PFSK-1 (cell line): Measurements from ENCODE around the gene CXCL9.

Source experiments
- FOXP2 ChIP-seq: optimal IDR thresholded peaks from 2 replicates; pipeline ENCODE3; 2011; ENCODE audit warnings: borderline replicate concordance, control low read depth, inconsistent platforms; ENCODE audit not compliant: insufficient read depth; ENCODE audit errors: extremely low read length, extremely low read depth
- POLR2AphosphoS5 ChIP-seq: IDR thresholded peaks from 2 replicates; pipeline ENCODE4 v1.6.1; 2012; ENCODE audit warnings: low read depth, mild to moderate bottlenecking, control low read depth, low read length, moderate library complexity
- REST ChIP-seq, 2 experiments: IDR thresholded peaks; 2 replicates each; pipeline versions ENCODE4 v1.6.1 to v1.8.0; 2011 to 2012; ENCODE audit warnings: low read depth in 2 of 2, low read length in 2 of 2, control low read depth in 1 of 2, inconsistent platforms in 1 of 2, mild to moderate bottlenecking in 1 of 2, moderate library complexity in 1 of 2; ENCODE audit not compliant: insufficient read depth in 1 of 2
- SIN3A ChIP-seq: IDR thresholded peaks from 2 replicates; pipeline ENCODE4 v1.6.1; 2012; ENCODE audit warnings: mild to moderate bottlenecking, low read length, moderate library complexity, borderline replicate concordance; ENCODE audit not compliant: insufficient read depth
- TAF1 ChIP-seq: IDR thresholded peaks from 2 replicates; pipeline ENCODE4 v1.6.1; 2012; ENCODE audit warnings: low read length, control low read depth, borderline replicate concordance; ENCODE audit not compliant: insufficient read depth

Gene CXCL9

GRCh38 chr4:76035799-76036380 is 28.6 kb upstream of the CXCL9 start, which contains the start of gene CXCL11:
TSS of gene CXCL11 (minus strand) at chr4:76036070. CDS start at chr4:76035987, 83 bp downstream.
- no peak for TF ChIP-seq POLR2AphosphoS5
- no peak for TF ChIP-seq TAF1
- TF ChIP-seq REST (IDR thresholded peaks at IDR 0.05; ENCODE audit: insufficient read depth in 1 of 2, low read depth in 2 of 2, low read length in 2 of 2) = no peak
- no peak for TF ChIP-seq FOXP2
- TF ChIP-seq SIN3A = no peak

- no peak for TF ChIP-seq FOXP2
- TF ChIP-seq REST (IDR thresholded peaks at IDR 0.05; ENCODE audit: insufficient read depth in 1 of 2, low read depth in 2 of 2, low read length in 2 of 2) = no peak
- TF ChIP-seq SIN3A = no peak
- TF ChIP-seq POLR2AphosphoS5 = no peak
- no peak for TF ChIP-seq TAF1
These were observed 27.8 kb upstream of the CXCL9 start for GRCh38 chr4:76035141-76035540.

- TF ChIP-seq REST (IDR thresholded peaks at IDR 0.05; ENCODE audit: insufficient read depth in 1 of 2, low read depth in 2 of 2, low read length in 2 of 2) (no peak), SIN3A (no peak), TAF1 (no peak), POLR2AphosphoS5 (no peak), FOXP2 (no peak)
These were observed 22.0 kb upstream of the CXCL9 start for GRCh38 chr4:76029300-76029699.

- TF ChIP-seq REST (IDR thresholded peaks at IDR 0.05; ENCODE audit: insufficient read depth in 1 of 2, low read depth in 2 of 2, low read length in 2 of 2) (no peak), POLR2AphosphoS5 (no peak), TAF1 (no peak), FOXP2 (no peak)
These were observed 21.0 kb upstream of the CXCL9 start for GRCh38 chr4:76028350-76028765.

- no peak for TF ChIP-seq SIN3A
- TF ChIP-seq FOXP2 = no peak
- no peak for TF ChIP-seq POLR2AphosphoS5
- no peak for TF ChIP-seq REST (IDR thresholded peaks at IDR 0.05; ENCODE audit: insufficient read depth in 1 of 2, low read depth in 2 of 2, low read length in 2 of 2)
- TF ChIP-seq TAF1 = no peak
These were observed 16.8 kb upstream of the CXCL9 start for GRCh38 chr4:76024065-76024464.
